Activated CD4-positive, alpha-beta T cell treated with anti-CD3 and anti-CD28 coated beads, Interleukin-2, amount 50 U/mL, for 24 hours (primary cell): ENCODE data around the gene CAPN5.

Experiments used
- DNase-seq, 2 donors: peaks; one replicate each; pipeline ENCODE4 v3.0.0-alpha.2; 2020; ENCODE audit warnings: low read depth in 1 of 2, low spot score in 1 of 2

The CAPN5 gene

GRCh38 chr11:77129842-77130756 lies 63.3 kb downstream of the CAPN5 start:
- no peak for DNase-seq

- no peak for DNase-seq
Observed at GRCh38 chr11:77130763-77131513, 64.2 kb downstream of the CAPN5 start.

- DNase-seq = no peak
Observed at GRCh38 chr11:77131560-77131959, 64.8 kb downstream of the CAPN5 start.

GRCh38 chr11:77135069-77135468 lies 68.3 kb downstream of the CAPN5 start:
- DNase-seq = no peak

GRCh38 chr11:77136074-77136473 lies 69.3 kb downstream of the CAPN5 start:
- DNase-seq = no peak

- DNase-seq = no peak
Observed at GRCh38 chr11:77136784-77137420, 70.1 kb downstream of the CAPN5 start.

- no peak for DNase-seq
Observed at GRCh38 chr11:77137421-77137820, 70.7 kb downstream of the CAPN5 start.

GRCh38 chr11:77138106-77138649 lies 71.4 kb downstream of the CAPN5 start:
- no peak for DNase-seq

GRCh38 chr11:77139201-77139600 lies 72.4 kb downstream of the CAPN5 start:
- no peak for DNase-seq

GRCh38 chr11:77140231-77140851 lies 73.6 kb downstream of the CAPN5 start:
- DNase-seq = no peak

- DNase-seq = no peak
Observed at GRCh38 chr11:77141034-77141433, 74.3 kb downstream of the CAPN5 start.

- no peak for DNase-seq
Observed at GRCh38 chr11:77141475-77141874, 74.7 kb downstream of the CAPN5 start.

- no peak for DNase-seq
Observed at GRCh38 chr11:77142091-77142975, 75.6 kb downstream of the CAPN5 start.

GRCh38 chr11:77143405-77144020 lies 76.7 kb downstream of the CAPN5 start:
- no peak for DNase-seq

- DNase-seq = no peak
Observed at GRCh38 chr11:77144196-77144856, 77.6 kb downstream of the CAPN5 start.

- no peak for DNase-seq
Observed at GRCh38 chr11:77144857-77145428, 78.2 kb downstream of the CAPN5 start.

GRCh38 chr11:77146261-77147035 lies 79.7 kb downstream of the CAPN5 start:
- DNase-seq = no peak

GRCh38 chr11:77147036-77147315 lies 80.2 kb downstream of the CAPN5 start:
- no peak for DNase-seq
